Measurements from ENCODE around the gene BNC2.

Gene BNC2

GRCh38 chr9:16434526-16434925 is 435.9 kb downstream of the BNC2 start:
- H3K4me1 Mint-ChIP-seq (ENCODE audit: low read depth): no peaks in the 10 kb centered on the region
- H3K27ac Mint-ChIP-seq: no peak overlapping the region
- H3K9me3 Mint-ChIP-seq (ENCODE audit: low read depth): peaks cover 4% of the 10 kb centered on the region
- peaks cover 3% of the 10 kb centered on the region for H3K27me3 Mint-ChIP-seq
- no peaks in the 10 kb centered on the region for H3K36me3 Mint-ChIP-seq
- H3K4me3 Mint-ChIP-seq: no peak overlapping the region

DNA sequence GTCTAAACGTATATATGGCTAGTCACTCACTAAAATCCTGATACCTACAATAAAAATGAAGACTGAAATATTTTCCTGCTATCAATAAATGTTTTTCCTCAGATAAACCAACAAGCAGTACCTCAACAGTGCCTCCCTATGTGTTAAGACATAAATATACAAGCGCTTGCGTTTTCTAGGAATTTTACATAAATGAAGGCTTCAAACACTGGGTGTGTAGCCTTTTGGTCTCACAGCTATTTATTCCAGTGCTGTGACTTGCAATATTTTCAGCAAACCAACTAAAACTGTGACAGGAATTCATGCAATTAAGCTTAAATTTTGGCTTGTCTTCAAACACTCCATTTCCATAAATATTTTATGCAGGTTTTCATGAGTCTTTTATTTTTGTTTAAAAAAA is 437.0 kb downstream of the BNC2 start:
- Mint-ChIP-seq H3K27ac (no peak overlapping the region), H3K4me1 (ENCODE audit: low read depth) (no peaks in the 10 kb centered on the region), H3K36me3 (no peaks in the 10 kb centered on the region), H3K27me3 (peaks cover 3% of the 10 kb centered on the region), H3K9me3 (ENCODE audit: low read depth) (peaks cover 4% of the 10 kb centered on the region), H3K4me3 (no peak overlapping the region)

- Mint-ChIP-seq H3K36me3 (no peaks in the 10 kb centered on the region), H3K27me3 (peaks cover 3% of the 10 kb centered on the region), H3K4me1 (ENCODE audit: low read depth) (no peaks in the 10 kb centered on the region), H3K27ac (no peak overlapping the region), H3K4me3 (no peak overlapping the region), H3K9me3 (ENCODE audit: low read depth) (peaks cover 2% of the 10 kb centered on the region)
Observed at GRCh38 chr9:16431666-16432392, 438.6 kb downstream of the BNC2 start.

DNA sequence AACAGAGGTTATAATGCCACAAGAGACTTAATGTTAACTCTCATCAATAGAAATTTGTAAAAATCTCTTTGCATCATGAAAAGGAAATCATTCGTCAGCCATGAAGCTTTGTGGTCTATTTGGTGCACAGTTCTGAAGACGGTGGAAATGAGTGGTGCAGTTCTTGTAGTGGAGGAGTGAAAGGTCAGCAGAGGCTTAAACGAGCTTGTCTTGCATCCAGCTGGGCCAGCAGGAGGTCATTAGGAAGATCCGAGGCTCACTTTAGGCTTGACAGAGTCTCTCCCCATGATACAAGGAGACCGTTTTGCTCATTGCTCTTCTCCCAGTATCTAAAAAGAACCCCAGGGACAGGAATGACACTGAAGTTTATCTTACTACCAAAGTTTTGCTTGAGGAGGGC is 440.8 kb downstream of the BNC2 start:
- no peak overlapping the region for H3K4me3 Mint-ChIP-seq
- H3K27ac Mint-ChIP-seq: no peak overlapping the region
- no peaks in the 10 kb centered on the region for H3K9me3 Mint-ChIP-seq (ENCODE audit: low read depth)
- H3K4me1 Mint-ChIP-seq (ENCODE audit: low read depth): no peaks in the 10 kb centered on the region
- peaks cover 1% of the 10 kb centered on the region for H3K27me3 Mint-ChIP-seq
- H3K36me3 Mint-ChIP-seq: no peaks in the 10 kb centered on the region

DNA sequence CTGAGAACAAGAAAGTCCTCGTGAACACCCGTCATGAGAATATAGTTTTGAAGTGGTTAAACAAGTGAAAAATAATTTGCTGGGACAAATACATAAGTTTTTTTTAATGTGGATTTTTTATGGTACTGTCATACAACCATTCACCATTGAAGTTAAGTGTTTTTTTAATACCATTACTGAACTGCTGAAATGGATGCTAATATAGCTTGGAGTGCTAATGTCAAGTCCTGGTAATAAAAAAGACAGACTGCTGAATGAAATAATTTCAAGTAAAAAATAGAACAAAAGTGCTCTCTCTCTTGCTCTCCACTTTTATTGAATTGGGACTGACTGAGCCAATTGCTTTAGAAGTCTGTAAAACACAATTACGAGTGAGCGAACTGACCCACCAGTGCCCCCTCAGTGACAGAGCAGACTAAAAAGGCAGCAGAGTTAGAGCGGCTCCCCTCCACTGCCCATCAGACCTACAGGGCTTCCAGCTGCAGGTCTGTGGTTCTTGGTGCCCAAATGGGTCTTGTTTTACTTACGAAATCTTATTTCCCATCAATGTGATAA is 442.5 kb downstream of the BNC2 start:
- Mint-ChIP-seq H3K36me3 (no peaks in the 10 kb centered on the region), H3K27ac (no peak overlapping the region), H3K4me3 (no peak overlapping the region), H3K9me3 (ENCODE audit: low read depth) (no peaks in the 10 kb centered on the region), H3K4me1 (ENCODE audit: low read depth) (no peaks in the 10 kb centered on the region), H3K27me3 (no peaks in the 10 kb centered on the region)

DNA sequence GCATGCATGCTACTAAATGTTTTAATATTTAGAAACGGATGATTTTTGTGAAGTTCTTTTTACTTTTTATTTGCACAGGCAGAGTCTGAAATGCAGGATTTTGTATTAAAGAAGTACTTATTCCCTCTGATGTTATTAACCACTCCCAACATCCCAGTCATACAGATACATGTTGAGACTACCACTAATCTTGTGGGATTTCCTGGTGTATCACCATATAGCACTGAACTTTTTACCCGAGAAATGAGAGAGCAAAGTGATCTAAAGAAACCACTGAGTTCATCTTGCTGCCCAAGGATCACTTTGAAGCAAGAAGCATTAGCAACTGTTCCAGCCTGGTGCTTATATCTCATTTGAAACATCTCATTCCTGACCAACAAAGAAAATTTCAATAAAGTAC is 443.8 kb downstream of the BNC2 start:
- Mint-ChIP-seq H3K27me3 (no peaks in the 10 kb centered on the region), H3K9me3 (ENCODE audit: low read depth) (no peaks in the 10 kb centered on the region), H3K4me3 (no peak overlapping the region), H3K4me1 (ENCODE audit: low read depth) (no peaks in the 10 kb centered on the region), H3K36me3 (no peaks in the 10 kb centered on the region), H3K27ac (no peak overlapping the region)

DNA sequence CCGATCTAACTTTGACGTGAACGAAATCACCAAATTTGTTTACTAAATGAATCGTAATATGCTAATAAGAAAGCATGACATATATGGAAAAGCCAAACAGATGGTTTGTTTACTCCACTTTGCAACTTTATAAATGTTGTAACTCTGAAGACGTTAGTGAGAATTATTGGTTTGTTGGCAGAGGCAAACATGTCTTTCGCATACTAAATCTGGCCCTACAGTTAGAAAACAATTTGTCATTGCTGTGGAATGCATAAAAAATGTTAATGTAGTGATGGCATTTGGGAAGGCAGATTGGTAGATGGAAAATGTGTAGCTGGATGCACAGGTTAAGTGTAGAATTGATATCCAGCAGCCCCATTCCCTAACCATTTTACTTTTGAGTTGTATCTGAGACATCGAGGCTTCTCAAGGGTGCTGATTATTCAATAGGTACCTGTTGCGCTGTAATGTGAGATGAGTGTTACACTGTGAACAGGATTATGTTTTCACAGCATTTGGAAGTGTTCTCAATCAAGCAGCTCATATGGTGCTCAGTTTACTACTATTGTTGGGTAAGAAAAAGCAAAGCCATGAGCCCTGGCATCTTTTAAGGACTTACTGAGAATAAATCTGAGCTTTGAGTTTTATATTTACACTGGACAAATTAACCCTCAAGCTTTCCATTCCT is 444.8 kb downstream of the BNC2 start:
- no peaks in the 10 kb centered on the region for H3K36me3 Mint-ChIP-seq
- H3K27me3 Mint-ChIP-seq: no peaks in the 10 kb centered on the region
- H3K4me1 Mint-ChIP-seq (ENCODE audit: low read depth): no peaks in the 10 kb centered on the region
- no peak overlapping the region for H3K27ac Mint-ChIP-seq
- no peak overlapping the region for H3K4me3 Mint-ChIP-seq
- no peaks in the 10 kb centered on the region for H3K9me3 Mint-ChIP-seq (ENCODE audit: low read depth)

- H3K9me3 Mint-ChIP-seq (ENCODE audit: low read depth): no peaks in the 10 kb centered on the region
Observed at GRCh38 chr9:16422114-16422513, 448.4 kb downstream of the BNC2 start.

DNA sequence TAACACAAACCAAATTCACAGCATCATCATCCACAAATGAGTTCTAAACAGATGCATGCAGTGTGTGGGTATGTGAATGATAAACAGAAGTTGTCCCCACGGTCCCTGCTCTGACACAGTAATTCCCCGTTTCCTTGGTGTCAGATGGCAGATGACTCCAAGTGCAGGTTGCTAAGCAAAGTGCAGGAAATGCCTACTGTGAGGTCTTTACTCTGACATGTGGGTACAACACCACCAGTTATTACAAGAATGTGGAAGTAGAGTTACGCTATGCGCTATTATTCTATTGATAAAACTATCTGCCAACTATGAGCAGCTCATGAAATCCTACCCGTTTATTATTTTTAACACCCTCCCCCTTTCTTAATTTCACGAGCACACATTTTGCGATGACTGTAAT is 448.9 kb downstream of the BNC2 start:
- H3K27me3 Mint-ChIP-seq: no peaks in the 10 kb centered on the region
- H3K4me1 Mint-ChIP-seq (ENCODE audit: low read depth): no peaks in the 10 kb centered on the region
- H3K36me3 Mint-ChIP-seq: no peaks in the 10 kb centered on the region
- H3K4me3 Mint-ChIP-seq: no peak overlapping the region
- H3K27ac Mint-ChIP-seq: no peak overlapping the region
- H3K9me3 Mint-ChIP-seq (ENCODE audit: low read depth): no peaks in the 10 kb centered on the region

More at GRCh38 chr9:16422114-16422513, 448.4 kb downstream of the BNC2 start:
- no peaks in the 10 kb centered on the region for H3K36me3 Mint-ChIP-seq
- no peak overlapping the region for H3K27ac Mint-ChIP-seq
- no peak overlapping the region for H3K4me3 Mint-ChIP-seq
- no peaks in the 10 kb centered on the region for H3K27me3 Mint-ChIP-seq
- no peaks in the 10 kb centered on the region for H3K4me1 Mint-ChIP-seq (ENCODE audit: low read depth)

DNA sequence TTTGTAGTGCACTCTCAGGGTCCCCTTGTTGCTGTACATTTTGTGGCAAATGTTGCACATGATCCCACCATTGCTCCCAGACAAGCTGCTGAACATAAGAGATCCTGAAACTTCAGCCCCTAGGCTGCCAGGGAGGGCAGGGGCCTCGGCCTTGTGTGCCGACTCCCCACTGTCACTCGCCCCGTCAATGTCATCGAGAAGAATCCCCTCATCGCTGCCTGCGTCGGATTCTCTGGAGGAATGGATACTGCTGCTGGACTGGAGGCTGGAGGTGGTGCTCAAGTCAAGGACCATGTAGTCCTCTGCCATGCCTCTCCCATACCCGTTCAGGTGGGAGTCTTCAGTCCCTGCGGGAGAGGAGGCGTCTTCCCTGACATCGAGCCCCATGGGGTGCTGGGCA is 451.3 kb downstream of the BNC2 start:
- Mint-ChIP-seq H3K36me3 (no peaks in the 10 kb centered on the region), H3K27me3 (no peaks in the 10 kb centered on the region), H3K9me3 (ENCODE audit: low read depth) (no peaks in the 10 kb centered on the region), H3K4me3 (no peak overlapping the region), H3K27ac (no peak overlapping the region), H3K4me1 (ENCODE audit: low read depth) (no peaks in the 10 kb centered on the region)

DNA sequence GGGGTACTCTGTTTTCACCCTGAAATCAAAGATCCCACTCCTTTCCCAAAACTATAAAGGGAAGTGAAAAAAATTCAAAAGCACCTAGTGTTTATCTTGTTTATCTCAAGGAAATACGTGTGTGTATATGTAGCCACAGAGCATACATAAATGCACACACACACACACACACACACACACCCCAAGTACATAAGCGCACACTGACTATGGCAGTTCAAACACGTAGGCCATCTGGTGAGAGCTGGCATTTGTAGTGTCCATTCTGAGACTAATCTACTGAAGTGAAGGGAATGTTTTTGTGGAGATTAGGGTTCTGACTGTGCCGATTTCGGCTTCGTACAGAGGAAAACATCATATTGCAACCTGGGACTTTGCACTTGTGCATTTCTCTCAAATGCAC is 451.7 kb downstream of the BNC2 start:
- no peaks in the 10 kb centered on the region for H3K9me3 Mint-ChIP-seq (ENCODE audit: low read depth)
- no peak overlapping the region for H3K4me3 Mint-ChIP-seq
- H3K36me3 Mint-ChIP-seq: no peaks in the 10 kb centered on the region
- no peaks in the 10 kb centered on the region for H3K27me3 Mint-ChIP-seq
- H3K27ac Mint-ChIP-seq: no peak overlapping the region
- H3K4me1 Mint-ChIP-seq (ENCODE audit: low read depth): no peaks in the 10 kb centered on the region

DNA sequence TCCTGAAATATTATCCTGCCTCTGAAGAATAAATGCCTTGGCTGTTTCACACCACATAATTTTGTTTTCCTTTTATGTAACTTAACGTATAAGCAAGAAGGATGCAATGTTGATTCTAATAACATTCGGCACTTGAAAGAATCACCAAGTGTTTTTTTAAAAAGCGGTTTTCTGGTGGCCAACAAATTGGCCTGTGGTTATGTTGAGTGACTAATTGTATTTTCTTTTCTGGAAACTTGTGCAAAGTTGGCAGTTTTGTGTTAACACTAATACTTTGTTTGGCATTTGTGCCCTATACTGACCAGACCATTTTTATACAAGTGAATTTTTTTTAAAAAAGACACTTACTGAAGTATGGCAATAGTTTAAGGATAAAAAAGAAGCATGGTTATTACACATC is 452.7 kb downstream of the BNC2 start:
- H3K4me3 Mint-ChIP-seq: no peak overlapping the region
- H3K4me1 Mint-ChIP-seq (ENCODE audit: low read depth): no peaks in the 10 kb centered on the region
- H3K27me3 Mint-ChIP-seq: no peaks in the 10 kb centered on the region

DNA sequence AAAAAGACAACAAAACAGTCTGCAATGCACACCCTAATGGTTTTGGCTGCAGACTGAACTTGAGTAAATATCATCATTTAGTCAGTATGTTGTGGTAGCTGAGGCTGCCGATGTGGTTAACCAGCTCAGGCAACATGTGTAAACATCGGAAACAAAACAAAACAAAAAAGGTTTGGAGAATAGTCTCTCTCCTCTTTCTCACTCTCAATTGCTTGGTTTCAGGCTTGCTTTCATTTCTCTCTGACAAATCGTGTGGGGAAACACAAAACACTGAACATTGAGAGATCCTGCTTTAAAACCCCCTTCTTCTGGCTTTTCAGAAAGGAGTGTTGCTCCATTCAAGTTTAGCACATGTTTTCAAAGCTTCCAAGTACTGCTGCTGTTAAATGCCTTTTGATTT is 453.3 kb downstream of the BNC2 start:
- Mint-ChIP-seq H3K27ac (no peak overlapping the region), H3K36me3 (no peaks in the 10 kb centered on the region), H3K9me3 (ENCODE audit: low read depth) (no peaks in the 10 kb centered on the region), H3K4me3 (no peak overlapping the region), H3K4me1 (ENCODE audit: low read depth) (no peaks in the 10 kb centered on the region), H3K27me3 (no peaks in the 10 kb centered on the region)

More for the DNA sequence above, 452.7 kb downstream of the BNC2 start:
- Mint-ChIP-seq H3K27ac (no peak overlapping the region), H3K36me3 (no peaks in the 10 kb centered on the region), H3K9me3 (ENCODE audit: low read depth) (no peaks in the 10 kb centered on the region)

GRCh38 chr9:16414451-16414850 is 456.0 kb downstream of the BNC2 start:
- Mint-ChIP-seq H3K9me3 (ENCODE audit: low read depth) (no peaks in the 10 kb centered on the region), H3K27ac (no peak overlapping the region), H3K4me3 (no peak overlapping the region), H3K36me3 (no peaks in the 10 kb centered on the region), H3K4me1 (ENCODE audit: low read depth) (no peaks in the 10 kb centered on the region), H3K27me3 (peaks cover 2% of the 10 kb centered on the region)

DNA sequence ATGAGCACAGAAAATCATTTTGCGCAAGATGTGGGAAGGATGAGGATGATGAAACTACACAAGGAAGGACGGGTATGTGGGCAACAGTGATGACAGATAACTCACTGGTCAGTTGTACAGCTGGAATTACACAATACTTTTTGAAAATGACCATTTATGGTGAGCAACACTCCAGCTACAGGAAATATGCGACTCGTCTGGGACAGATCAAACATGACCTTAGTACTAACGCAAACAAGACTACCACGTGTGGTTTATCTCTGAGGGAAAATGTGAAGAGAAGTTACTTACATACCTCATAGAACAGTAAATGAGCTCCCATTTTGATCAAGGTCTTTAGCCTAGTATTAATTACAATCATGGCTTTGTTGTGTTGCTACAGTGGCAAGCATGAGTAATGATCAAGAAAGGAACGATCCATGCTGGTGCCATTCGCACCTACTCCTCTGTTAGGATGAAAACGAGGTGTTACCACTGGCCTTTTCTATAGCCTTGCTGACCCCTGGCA is 456.9 kb downstream of the BNC2 start:
- H3K9me3 Mint-ChIP-seq (ENCODE audit: low read depth): no peaks in the 10 kb centered on the region
- peaks cover 2% of the 10 kb centered on the region for H3K27me3 Mint-ChIP-seq
- no peaks in the 10 kb centered on the region for H3K4me1 Mint-ChIP-seq (ENCODE audit: low read depth)
- no peak overlapping the region for H3K4me3 Mint-ChIP-seq
- H3K36me3 Mint-ChIP-seq: no peaks in the 10 kb centered on the region
- no peak overlapping the region for H3K27ac Mint-ChIP-seq
